Stimulated activated memory B cell treated with anti-CD40 and anti-IgM and Interleukin-4, amounts not matched to agents 10 μg/mL and 1 μg/mL and 100 μg/mL, for 72 hours (primary cell): Measurements from ENCODE around the gene TBC1D23.
"Not testable (repeated sequence)": the region's sequence is repeated elsewhere in the genome, so short reads cannot be mapped to it uniquely, and the experiment has no call there.

ENCODE experiments used
- ATAC-seq: fragments of 150-1000 bp; cut with Tn5 transposase; 2 replicates; pipeline ENCODE4 v1.10.0; 2021
- H3K27ac Mint-ChIP-seq: one replicate; pipeline ENCODE4 v1.8.0; 2022; ENCODE audit warnings: mild to moderate bottlenecking, mixed read lengths
- H3K27me3 Mint-ChIP-seq: one replicate; pipeline ENCODE4 v1.8.0; 2022; ENCODE audit warnings: mixed read lengths
- H3K36me3 Mint-ChIP-seq: one replicate; pipeline ENCODE4 v1.8.0; 2022; ENCODE audit warnings: mixed read lengths
- H3K4me1 Mint-ChIP-seq: one replicate; pipeline ENCODE4 v1.8.0; 2022; ENCODE audit warnings: mixed read lengths
- H3K4me3 Mint-ChIP-seq: one replicate; pipeline ENCODE4 v1.8.0; 2022; ENCODE audit warnings: mild to moderate bottlenecking, moderate library complexity, mixed read lengths
- H3K9me3 Mint-ChIP-seq: one replicate; pipeline ENCODE4 v1.8.0; 2022; ENCODE audit warnings: mixed read lengths

The TBC1D23 gene

GRCh38 chr3:100268156-100268555, 7.4 kb downstream of the TBC1D23 start:
- Mint-ChIP-seq H3K4me1 (peaks cover 43% of the 10 kb centered on the region), H3K36me3 (no peaks in the 10 kb centered on the region), H3K4me3 (no peak overlapping the region), H3K27ac (no peak overlapping the region), H3K27me3 (no peaks in the 10 kb centered on the region), H3K9me3 (no peaks in the 10 kb centered on the region)
- ATAC-seq = no peak

DNA sequence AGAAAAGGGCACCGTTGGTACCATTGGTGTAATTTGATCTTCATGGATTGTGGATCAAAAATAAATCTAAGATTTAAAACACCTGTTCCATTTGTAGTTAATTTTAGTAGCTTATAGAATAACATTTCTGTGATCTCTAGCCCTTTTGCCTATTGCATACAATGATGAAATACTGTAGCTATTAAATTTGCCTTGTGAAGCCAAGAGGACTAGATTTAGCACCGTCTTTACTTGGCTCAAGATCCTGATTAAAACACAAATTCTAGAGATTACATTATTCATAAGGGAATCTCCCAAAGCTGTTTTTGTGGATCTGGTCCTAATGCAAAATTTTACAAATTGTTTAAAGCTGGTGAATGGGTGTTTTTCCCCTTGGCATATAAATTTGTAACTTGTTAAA, 8.2 kb downstream of the TBC1D23 start:
- no peaks in the 10 kb centered on the region for H3K27me3 Mint-ChIP-seq
- H3K4me3 Mint-ChIP-seq = no peak overlapping the region
- H3K27ac Mint-ChIP-seq = no peak overlapping the region
- H3K4me1 Mint-ChIP-seq = peaks cover 40% of the 10 kb centered on the region
- no peak for ATAC-seq
- H3K9me3 Mint-ChIP-seq = no peaks in the 10 kb centered on the region
- H3K36me3 Mint-ChIP-seq = no peaks in the 10 kb centered on the region

GRCh38 chr3:100269410-100270214, 8.8 kb downstream of the TBC1D23 start:
- no peak for ATAC-seq
- Mint-ChIP-seq H3K9me3 (no peaks in the 10 kb centered on the region), H3K4me3 (no peak overlapping the region), H3K27ac (no peak overlapping the region), H3K4me1 (peaks cover 40% of the 10 kb centered on the region), H3K36me3 (no peaks in the 10 kb centered on the region), H3K27me3 (no peaks in the 10 kb centered on the region)

DNA sequence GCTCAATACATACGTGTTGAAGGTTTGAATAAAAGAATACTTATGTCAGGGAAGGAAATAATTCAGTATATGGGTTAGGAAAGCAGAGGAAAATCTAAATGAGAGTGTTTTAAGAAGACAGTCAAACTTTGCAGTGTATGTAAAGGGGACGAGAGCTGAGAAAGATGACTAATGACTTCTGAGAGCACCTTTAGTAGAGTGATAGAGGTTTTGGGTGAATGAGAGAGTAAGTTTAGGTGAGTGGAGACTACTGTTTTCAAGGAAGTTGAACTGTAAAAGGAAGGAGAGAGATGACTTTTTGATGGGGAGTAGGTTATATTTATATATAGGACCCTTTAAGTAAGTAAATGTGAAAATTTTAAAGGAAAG, 9.4 kb downstream of the TBC1D23 start:
- H3K36me3 Mint-ChIP-seq = no peaks in the 10 kb centered on the region
- H3K4me3 Mint-ChIP-seq = no peak overlapping the region
- H3K4me1 Mint-ChIP-seq = peaks cover 44% of the 10 kb centered on the region
- no peak overlapping the region for H3K27ac Mint-ChIP-seq
- no peaks in the 10 kb centered on the region for H3K27me3 Mint-ChIP-seq
- ATAC-seq = no peak
- no peaks in the 10 kb centered on the region for H3K9me3 Mint-ChIP-seq

DNA sequence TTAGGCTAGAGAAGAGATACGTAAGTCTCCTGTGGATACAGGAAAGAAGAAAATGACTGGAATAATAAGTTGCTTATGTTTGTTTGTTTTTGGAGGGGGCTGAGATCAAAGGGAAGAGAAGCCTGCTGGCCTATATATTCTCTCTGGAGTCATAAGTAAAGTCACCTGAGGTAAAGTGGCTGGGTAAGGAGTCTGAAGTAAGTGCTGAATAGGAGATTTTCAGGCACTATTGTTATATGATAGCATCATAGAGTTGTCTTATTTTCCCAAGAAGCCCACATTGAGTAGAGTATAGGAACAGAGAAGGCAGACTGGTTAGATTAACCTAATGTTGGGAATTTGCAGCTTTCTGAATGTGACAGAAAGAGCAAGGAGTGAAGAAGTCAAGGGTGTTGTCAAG, 10.7 kb downstream of the TBC1D23 start:
- Mint-ChIP-seq H3K9me3 (no peaks in the 10 kb centered on the region), H3K4me1 (peaks cover 51% of the 10 kb centered on the region), H3K4me3 (no peak overlapping the region), H3K27me3 (no peaks in the 10 kb centered on the region), H3K27ac (no peak overlapping the region), H3K36me3 (no peaks in the 10 kb centered on the region)
- no peak for ATAC-seq

DNA sequence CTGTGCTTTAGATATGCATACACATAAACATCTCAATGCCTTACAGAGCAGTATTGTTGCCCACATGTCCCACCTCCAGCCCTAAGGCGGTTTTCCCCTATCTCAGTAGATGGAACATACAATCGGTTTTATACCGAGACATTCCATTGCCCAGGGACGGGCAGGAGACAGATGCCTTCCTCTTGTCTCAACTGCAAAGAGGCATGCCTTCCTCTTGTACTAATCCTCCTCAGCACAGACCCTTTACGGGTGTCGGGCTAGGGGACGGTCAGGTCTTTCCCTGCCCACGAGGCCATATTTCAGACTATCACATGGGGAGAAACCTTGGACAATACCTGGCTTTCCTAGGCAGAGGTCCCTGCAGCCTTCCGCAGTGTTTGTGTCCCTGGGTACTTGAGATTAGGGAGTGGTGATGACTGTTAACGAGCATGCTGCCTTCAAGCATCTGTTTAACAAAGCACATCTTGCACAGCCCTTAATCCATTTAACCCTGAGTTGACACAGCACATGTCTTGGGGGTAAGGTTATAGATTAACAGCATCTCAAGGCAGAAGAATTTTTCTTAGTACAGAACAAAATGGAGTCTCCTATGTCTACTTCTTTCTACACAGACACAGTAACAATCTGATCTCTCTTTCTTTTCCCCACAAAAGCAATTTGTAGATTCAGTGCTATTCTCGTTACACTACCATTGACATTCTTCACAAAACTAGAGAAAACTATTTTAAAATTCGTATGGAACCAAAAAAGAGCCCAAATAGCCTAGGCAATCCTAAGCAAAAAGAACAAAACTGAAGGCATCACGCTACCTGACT, 12.2 kb downstream of the TBC1D23 start:
- not testable (repeated sequence) for H3K27me3 Mint-ChIP-seq, H3K9me3 Mint-ChIP-seq, H3K4me3 Mint-ChIP-seq, ATAC-seq, H3K36me3 Mint-ChIP-seq
- H3K27ac Mint-ChIP-seq = peak overlapping the region; percentile 13
- peaks cover 51% of the 10 kb centered on the region for H3K4me1 Mint-ChIP-seq

DNA sequence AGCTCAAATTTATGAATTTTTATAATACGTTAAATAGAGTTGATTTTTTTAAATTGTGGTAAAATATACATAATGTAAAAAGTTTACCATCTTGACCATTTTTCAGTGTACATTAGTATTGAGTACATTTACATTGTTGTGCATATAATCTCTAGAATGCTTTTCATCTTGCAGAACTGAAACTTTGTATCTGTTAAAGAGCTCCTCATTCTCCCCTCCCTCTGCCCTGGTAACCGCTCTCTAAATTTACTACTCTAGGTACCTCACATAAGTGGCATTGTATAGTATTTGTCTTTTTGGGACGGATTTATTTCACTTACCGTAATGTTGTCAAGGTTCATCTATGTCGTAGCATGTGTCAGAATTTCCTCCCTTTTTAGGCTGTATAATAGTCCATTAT, 13.6 kb downstream of the TBC1D23 start:
- H3K36me3 Mint-ChIP-seq = no peaks in the 10 kb centered on the region
- no peak overlapping the region for H3K4me3 Mint-ChIP-seq
- H3K9me3 Mint-ChIP-seq = no peaks in the 10 kb centered on the region
- ATAC-seq = no peak
- H3K4me1 Mint-ChIP-seq = peaks cover 51% of the 10 kb centered on the region
- H3K27ac Mint-ChIP-seq = no peak overlapping the region
- no peaks in the 10 kb centered on the region for H3K27me3 Mint-ChIP-seq

DNA sequence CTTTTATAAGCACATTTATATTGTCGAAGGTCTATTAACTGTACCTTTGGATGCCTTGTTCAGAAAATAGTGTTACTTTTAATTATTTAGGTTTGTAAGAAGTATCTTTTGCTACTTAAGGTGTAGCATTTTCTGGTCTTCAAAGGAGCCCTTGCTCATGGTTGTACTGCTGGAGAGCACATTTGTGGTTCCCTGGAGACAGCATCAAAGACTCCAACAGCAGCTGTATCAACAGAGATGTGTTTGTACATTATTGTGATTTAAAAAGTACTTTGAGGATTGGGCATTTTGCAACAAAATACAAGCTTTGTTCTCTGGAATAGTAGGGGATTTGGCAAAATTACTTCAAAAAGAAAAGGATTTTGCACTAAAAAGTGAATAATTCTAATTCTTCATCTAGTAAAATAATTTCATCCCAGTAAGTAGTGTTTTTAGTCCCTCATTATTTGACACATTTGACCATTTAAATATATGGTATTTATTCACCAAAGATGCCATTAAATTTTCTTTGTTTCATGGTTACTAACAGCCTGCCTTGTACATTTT, 16.5 kb downstream of the TBC1D23 start:
- Mint-ChIP-seq H3K27ac (no peak overlapping the region), H3K4me3 (no peak overlapping the region), H3K9me3 (no peaks in the 10 kb centered on the region), H3K36me3 (no peaks in the 10 kb centered on the region), H3K4me1 (peaks cover 28% of the 10 kb centered on the region), H3K27me3 (no peaks in the 10 kb centered on the region)
- ATAC-seq = no peak

DNA sequence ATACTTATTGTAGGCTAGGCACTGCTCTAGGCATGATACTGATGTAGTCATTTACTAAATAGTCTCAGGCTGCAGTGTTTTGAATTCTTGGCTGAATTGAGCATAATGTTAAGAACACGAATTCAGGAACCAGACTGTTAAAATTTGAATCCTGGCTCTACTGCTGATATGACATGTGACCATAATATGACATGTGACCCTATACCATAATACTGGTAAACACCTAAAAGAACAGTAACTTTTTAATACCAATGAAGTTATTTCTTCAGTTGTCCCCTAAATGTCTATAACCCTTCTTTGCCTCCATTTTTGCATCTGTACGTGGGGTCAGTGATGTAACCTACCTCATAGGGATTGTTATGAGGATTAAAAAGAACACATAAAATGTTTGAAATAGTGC, 18.1 kb downstream of the TBC1D23 start:
- Mint-ChIP-seq H3K4me1 (peaks cover 16% of the 10 kb centered on the region), H3K36me3 (peaks cover 1% of the 10 kb centered on the region), H3K9me3 (no peaks in the 10 kb centered on the region), H3K27ac (no peak overlapping the region), H3K27me3 (no peaks in the 10 kb centered on the region), H3K4me3 (no peak overlapping the region)
- ATAC-seq = no peak

DNA sequence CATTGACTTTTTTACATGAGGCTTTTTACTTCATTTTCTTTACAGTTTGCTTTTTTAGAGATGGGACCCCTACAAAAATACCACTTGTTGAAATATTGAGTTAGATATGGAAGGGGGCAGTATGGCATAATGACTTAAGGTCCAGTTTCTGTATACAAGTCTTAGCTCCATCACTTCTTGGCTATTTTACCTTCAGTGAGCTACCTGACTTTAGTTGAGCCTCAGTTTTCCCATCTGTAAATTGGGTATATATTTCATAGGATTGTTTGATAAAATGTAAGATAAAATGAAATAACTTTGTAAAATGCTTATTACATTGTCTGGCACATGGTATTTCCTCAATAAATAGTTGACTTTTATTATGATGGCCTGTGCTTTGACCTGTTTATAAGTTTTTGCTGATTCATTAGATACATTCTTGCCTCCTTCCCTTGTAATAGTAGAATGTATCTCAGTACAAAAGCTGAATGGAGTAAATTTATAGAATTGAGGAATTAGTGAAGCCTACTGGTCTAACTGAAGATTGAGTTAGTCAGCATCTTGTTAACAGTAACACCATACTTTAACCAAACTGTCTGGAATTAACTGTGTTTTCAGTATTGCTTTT, 27.6 kb downstream of the TBC1D23 start:
- ATAC-seq = no peak
- Mint-ChIP-seq H3K36me3 (peaks cover 23% of the 10 kb centered on the region), H3K4me1 (no peaks in the 10 kb centered on the region), H3K27ac (no peak overlapping the region), H3K27me3 (no peaks in the 10 kb centered on the region), H3K9me3 (no peaks in the 10 kb centered on the region), H3K4me3 (no peak overlapping the region)

DNA sequence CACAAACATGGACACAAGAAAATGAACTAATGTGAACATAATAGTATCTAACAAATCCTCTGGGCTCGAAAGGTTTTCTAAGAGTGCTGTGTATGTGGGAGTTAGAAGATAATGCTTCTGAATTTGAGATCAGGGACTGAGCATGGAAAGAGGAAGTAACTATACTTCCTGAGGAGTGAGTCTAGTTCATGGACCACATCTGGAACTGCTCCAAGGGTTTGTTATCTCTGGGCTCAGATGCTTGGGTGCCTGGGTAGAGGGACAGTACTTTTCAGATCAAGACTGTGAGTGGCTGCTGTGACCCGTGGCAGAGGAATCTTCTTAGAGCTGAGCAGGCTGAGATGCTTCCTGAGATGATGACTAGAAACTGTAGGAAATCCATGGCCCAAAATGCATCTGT, 28.5 kb downstream of the TBC1D23 start:
- Mint-ChIP-seq H3K27me3 (no peaks in the 10 kb centered on the region), H3K9me3 (no peaks in the 10 kb centered on the region), H3K36me3 (peaks cover 18% of the 10 kb centered on the region), H3K4me1 (no peaks in the 10 kb centered on the region), H3K27ac (peak overlapping the region; percentile 12), H3K4me3 (no peak overlapping the region)
- ATAC-seq = no peak

- H3K27me3 Mint-ChIP-seq = no peaks in the 10 kb centered on the region
- no peaks in the 10 kb centered on the region for H3K4me1 Mint-ChIP-seq
- H3K27ac Mint-ChIP-seq = no peak overlapping the region
- no peak for ATAC-seq
- no peaks in the 10 kb centered on the region for H3K9me3 Mint-ChIP-seq
- H3K4me3 Mint-ChIP-seq = no peak overlapping the region
- H3K36me3 Mint-ChIP-seq = peaks cover 22% of the 10 kb centered on the region
These were observed 34.3 kb downstream of the TBC1D23 start for GRCh38 chr3:100295089-100295488.

DNA sequence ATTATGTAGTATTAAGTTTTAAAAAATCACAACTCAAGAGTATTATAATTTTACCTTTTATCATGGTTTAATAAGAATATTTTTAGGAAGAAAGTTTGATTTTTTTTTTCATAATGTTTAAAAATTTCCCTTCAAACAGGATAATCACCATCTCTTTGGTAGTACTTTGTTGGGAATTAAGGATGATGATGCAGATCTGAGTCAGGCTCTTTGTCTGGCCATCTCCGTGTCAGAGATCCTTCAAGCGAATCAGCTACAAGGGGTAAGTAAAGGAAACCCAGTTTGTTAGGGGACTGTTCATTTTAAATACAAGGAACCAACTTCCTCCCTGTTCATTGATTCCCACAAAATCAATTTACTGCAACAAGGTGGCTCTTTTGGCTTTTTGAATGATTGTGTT, 37.0 kb downstream of the TBC1D23 start:
- no peak for ATAC-seq
- Mint-ChIP-seq H3K4me3 (no peak overlapping the region), H3K36me3 (peaks cover 34% of the 10 kb centered on the region)

DNA sequence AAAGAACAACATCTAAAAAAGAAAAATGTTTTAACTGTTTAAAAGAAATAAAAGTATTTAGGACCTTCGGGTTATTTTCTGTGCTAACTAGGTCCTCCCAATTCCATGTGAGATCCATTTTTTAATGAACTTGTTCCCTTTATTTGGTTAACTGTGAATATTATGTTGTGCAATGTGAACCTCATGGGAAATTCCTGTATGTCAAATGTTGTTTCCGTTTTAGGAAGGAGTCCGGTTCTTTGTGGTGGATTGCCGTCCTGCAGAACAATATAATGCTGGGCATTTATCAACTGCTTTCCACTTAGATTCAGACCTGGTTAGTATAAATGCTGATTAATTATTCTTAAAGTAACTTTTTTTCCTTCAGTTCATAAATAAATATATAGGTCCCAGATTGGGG, 38.2 kb downstream of the TBC1D23 start:
- Mint-ChIP-seq H3K36me3 (peaks cover 40% of the 10 kb centered on the region), H3K9me3 (no peaks in the 10 kb centered on the region), H3K27ac (no peak overlapping the region), H3K4me1 (no peaks in the 10 kb centered on the region), H3K27me3 (no peaks in the 10 kb centered on the region), H3K4me3 (no peak overlapping the region)
- no peak for ATAC-seq

More for the DNA sequence above, 37.0 kb downstream of the TBC1D23 start:
- H3K27ac Mint-ChIP-seq = no peak overlapping the region
- H3K27me3 Mint-ChIP-seq = no peaks in the 10 kb centered on the region
- H3K4me1 Mint-ChIP-seq = no peaks in the 10 kb centered on the region
- no peaks in the 10 kb centered on the region for H3K9me3 Mint-ChIP-seq

GRCh38 chr3:100306695-100307094, 45.9 kb downstream of the TBC1D23 start:
- no peak for ATAC-seq
- Mint-ChIP-seq H3K4me1 (no peaks in the 10 kb centered on the region), H3K27me3 (no peaks in the 10 kb centered on the region), H3K4me3 (no peak overlapping the region), H3K36me3 (peaks cover 28% of the 10 kb centered on the region), H3K9me3 (no peaks in the 10 kb centered on the region), H3K27ac (no peak overlapping the region)
